GM12878 (cell line): Measurements from ENCODE around the gene OPRM1. TPM values are rescaled to one million over a fixed set of nuclear protein-coding genes. Genes with fewer than 3 reads are reported as not detected.

Experiments
- ATAC-seq: fragments of 200-7000 bp; cut with Tn5 transposase; 3 replicates; pipeline ENCODE4 v1.9.1; 2020; ENCODE audit warnings: mild to moderate bottlenecking, moderate library complexity
- BruUV-seq: library from RNA; stranded (reverse); fragments of 400-500 nt; replicated peaks from 2 replicates; lab custom pipeline; 2021; lab: Mats Ljungman, UMichigan
- CTCF ChIA-PET: fragments of 300-600 bp; sonication (Branson Sonifier 250); formaldehyde crosslinking; extraction: SDS; loops from one replicate; lab custom pipeline; 2021; ENCODE audit warnings: inconsistent platforms; lab: Yijun Ruan, JAX
- POLR2A ChIA-PET: fragments of 350-600 bp; formaldehyde crosslinking; extraction: SDS; loops from one replicate; lab custom pipeline; 2021; ENCODE audit warnings: inconsistent platforms; lab: Charles Lee
- RAD21 ChIA-PET: fragments of 300-600 bp; sonication (Branson Sonifier 250); formaldehyde crosslinking; loops from one replicate; lab custom pipeline; 2023; ENCODE audit warnings: antibody characterized with exemption; ENCODE audit not compliant: unreplicated experiment; lab: Charles Lee
- SMC1A ChIA-PET: fragments of 300-600 bp; sonication (Branson Sonifier 250); formaldehyde crosslinking; loops from one replicate; lab custom pipeline; 2023; ENCODE audit not compliant: unreplicated experiment, uncharacterized antibody; lab: Charles Lee
- DNase-seq: peaks from one replicate; pipeline ENCODE4 v3.0.0-alpha.2; 2011; ENCODE audit warnings: low read depth, low spot score
- FAIRE-seq: peaks from 3 replicates; lab custom pipeline; 2011; peaks lifted over from hg19 to GRCh38; lab: Jason Lieb, UNC
- H2AFZ ChIP-seq: 2 replicates; pipeline ENCODE4 v1.6.0; 2011; ENCODE audit warnings: low read depth, low read length, control low read depth; ENCODE audit not compliant: control insufficient read depth
- H3K27ac ChIP-seq: 2 replicates; pipeline ENCODE4 v1.5.1; 2011; ENCODE audit warnings: control low read depth; ENCODE audit not compliant: control insufficient read depth, insufficient read depth
- H3K27me3 ChIP-seq, 2 experiments: replicated peaks in 1 of 2; 2 replicates each; pipeline versions ENCODE4 v1.6.0 to v1.6.1; 2011; ENCODE audit warnings: low read length in 1 of 2; ENCODE audit not compliant: control insufficient read depth in 2 of 2, insufficient read depth in 2 of 2
- H3K36me3 ChIP-seq, 2 experiments: 2 replicates each; pipeline ENCODE4 v1.5.1; 2011; ENCODE audit warnings: low read length in 1 of 2; ENCODE audit not compliant: control insufficient read depth in 2 of 2, insufficient read depth in 2 of 2
- H3K4me1 ChIP-seq: 2 replicates; pipeline ENCODE4 v1.6.1; 2011; ENCODE audit warnings: mild to moderate bottlenecking, low read length, moderate library complexity, mixed read lengths; ENCODE audit not compliant: control insufficient read depth, insufficient read depth
- H3K4me2 ChIP-seq: 2 replicates; pipeline ENCODE4 v1.6.0; 2011; ENCODE audit warnings: control low read depth; ENCODE audit not compliant: control insufficient read depth, insufficient read depth
- H3K4me3 ChIP-seq: fragments of 200-600 bp; sonication (generic); 2 replicates; pipeline ENCODE4 v1.5.1; 2016
- H3K79me2 ChIP-seq: 2 replicates; pipeline ENCODE4 v1.6.0; 2011; ENCODE audit warnings: low read length; ENCODE audit not compliant: control insufficient read depth, insufficient read depth
- H3K9ac ChIP-seq: 2 replicates; pipeline ENCODE4 v1.8.0; 2011; ENCODE audit warnings: low read length, control low read depth, mixed read lengths; ENCODE audit not compliant: control insufficient read depth, insufficient read depth
- H3K9me3 ChIP-seq: replicated peaks from 3 replicates; pipeline ENCODE4 v1.5.1; 2011; ENCODE audit warnings: mild to moderate bottlenecking, low read length; ENCODE audit not compliant: control insufficient read depth, insufficient read depth
- H4K20me1 ChIP-seq: 2 replicates; pipeline ENCODE4 v1.6.0; 2011; ENCODE audit not compliant: control insufficient read depth, insufficient read depth
- BCL11A ChIP-seq: IDR thresholded peaks from 2 replicates; pipeline ENCODE4 v1.6.1; 2011; ENCODE audit warnings: low read depth, low read length
- CBX5 ChIP-seq: sonication (generic); IDR thresholded peaks from 2 replicates; pipeline ENCODE4 v1.6.1; 2016; ENCODE audit warnings: low read depth, moderate library complexity, mild to moderate bottlenecking, inconsistent platforms
- CHD1 ChIP-seq: IDR thresholded peaks from 2 replicates; pipeline ENCODE4 v1.6.1; 2012; ENCODE audit warnings: low read depth, low read length, improper control_type of control experiment
- CREM ChIP-seq: IDR thresholded peaks from 2 replicates; pipeline ENCODE4 v1.6.1; 2014; ENCODE audit warnings: antibody characterized with exemption, low read depth
- JUND ChIP-seq: IDR thresholded peaks from 2 replicates; pipeline ENCODE4 v1.6.1; 2012; ENCODE audit warnings: low read depth, mild to moderate bottlenecking, low read length, improper control_type of control experiment, moderate library complexity
- MTA2 ChIP-seq: fragments of 450-650 bp; IDR thresholded peaks from 2 replicates; pipeline ENCODE4 v1.6.1; 2016; ENCODE audit warnings: low read depth, mild to moderate bottlenecking, moderate library complexity
- NFXL1 ChIP-seq: fragments of 450-650 bp; IDR thresholded peaks from 2 replicates; pipeline ENCODE4 v1.6.1; 2017; ENCODE audit warnings: antibody characterized with exemption, mild to moderate bottlenecking, borderline replicate concordance
- SP1 ChIP-seq: IDR thresholded peaks from one replicate; pipeline ENCODE4 v1.6.1; 2011; ENCODE audit warnings: low read depth, low read length
- STAT1 ChIP-seq: fragments of 450-650 bp; conservative IDR thresholded peaks from 2 replicates; pipeline ENCODE4 v1.6.1; 2014; ENCODE audit warnings: antibody characterized with exemption, mild to moderate bottlenecking
- TAF1 ChIP-seq: IDR thresholded peaks from 2 replicates; pipeline ENCODE4 v1.6.1; 2011; ENCODE audit warnings: mild to moderate bottlenecking, low read depth, low read length, borderline replicate concordance
- TCF12 ChIP-seq: IDR thresholded peaks from 2 replicates; pipeline ENCODE4 v1.6.1; 2011; ENCODE audit warnings: low read depth, mild to moderate bottlenecking, low read length
- YY1 ChIP-seq: IDR thresholded peaks from 2 replicates; pipeline ENCODE4 v1.6.1; 2011; ENCODE audit warnings: low read depth, mild to moderate bottlenecking, low read length
- WGBS: methylation state at CpG from one replicate; pipeline ENCODE4 v1.1.6; 2016; ENCODE audit warnings: low lambda C conversion rate; ENCODE audit not compliant: insufficient replicate concordance, insufficient coverage; ENCODE audit errors: missing lambda C conversion rate; 5-methylcytosine and 5-hydroxymethylcytosine counted together
- in situ Hi-C: fragments of 300-500 bp; cut with MboI; formaldehyde crosslinking; loops from 9 replicates; pipeline ENCODE4 v1.14.3; 2018; ENCODE audit warnings: mixed read lengths
- intact Hi-C: fragments of 100-400 bp; cut with micrococcal nuclease; formaldehyde crosslinking; loops from one replicate; pipeline ENCODE4 v1.14.2; 2022; ENCODE audit not compliant: unreplicated experiment
- polyA plus RNA-seq, 11 experiments: library from polyadenylated mRNA; depleted of rRNA in 4 of 11; unstranded in 6 of 11; stranded (reverse) in 5 of 11; fragments of >200 nt; fragmentation: Nextera tagmentation in 4 of 11; fragmentation: Illumina TruSeq in 1 of 11; extraction: Ambion mirVana in 4 of 11; extraction: Trizol in 1 of 11; gene quantifications; 1 replicate in 1 of 11; 2 replicates in 10 of 11; pipeline versions ENCODE4 v1.2.1 to v1.2.3, GENCODE V29; 2011 to 2016; ENCODE audit warnings: inconsistent platforms in 2 of 11, missing spikeins in 2 of 11, low read depth in 1 of 11
- total RNA-seq, 4 experiments: library from RNA; depleted of rRNA in 3 of 4; stranded (reverse); fragments of >200 nt in 3 of 4; fragmentation: Illumina TruSeq in 1 of 4; extraction: Trizol in 1 of 4; gene quantifications; 2 replicates each; pipeline versions ENCODE4 v1.2.1 to v1.2.3, GENCODE V29; 2013 to 2021
- TF ChIP-seq, protein P1 (sequence below): IDR thresholded peaks from 2 replicates; pipeline ENCODE4 v1.6.1; 2012; ENCODE audit warnings: low read depth, low read length, improper control_type of control experiment
- TF ChIP-seq, protein P2 (sequence below): fragments of 450-650 bp; IDR thresholded peaks from 2 replicates; pipeline ENCODE4 v1.6.1; 2017; ENCODE audit warnings: borderline replicate concordance
- TF ChIP-seq, protein P3 (sequence below), 3 experiments: IDR thresholded peaks in 2 of 3; conservative IDR thresholded peaks in 1 of 3; 2 replicates each; pipeline ENCODE4 v1.5.1; 2011; ENCODE audit warnings: low read depth in 3 of 3, low read length in 3 of 3, mild to moderate bottlenecking in 3 of 3, control low read depth in 2 of 3, moderate library complexity in 2 of 3, inconsistent platforms in 1 of 3, mixed read lengths in 1 of 3; ENCODE audit not compliant: control insufficient read depth in 2 of 3, insufficient read depth in 1 of 3; ENCODE audit errors: extremely low read depth in 1 of 3
- TF ChIP-seq, protein P4 (sequence below): fragments of 450-650 bp; IDR thresholded peaks from 2 replicates; pipeline ENCODE4 v1.6.1; 2017; ENCODE audit warnings: mild to moderate bottlenecking, moderate library complexity

The OPRM1 gene
- total and polyA plus RNA-seq, 10 of the 15 experiments (the other 5 are each of a cell fraction or from before 2014, with no cell fraction given), result not detected

DNA sequence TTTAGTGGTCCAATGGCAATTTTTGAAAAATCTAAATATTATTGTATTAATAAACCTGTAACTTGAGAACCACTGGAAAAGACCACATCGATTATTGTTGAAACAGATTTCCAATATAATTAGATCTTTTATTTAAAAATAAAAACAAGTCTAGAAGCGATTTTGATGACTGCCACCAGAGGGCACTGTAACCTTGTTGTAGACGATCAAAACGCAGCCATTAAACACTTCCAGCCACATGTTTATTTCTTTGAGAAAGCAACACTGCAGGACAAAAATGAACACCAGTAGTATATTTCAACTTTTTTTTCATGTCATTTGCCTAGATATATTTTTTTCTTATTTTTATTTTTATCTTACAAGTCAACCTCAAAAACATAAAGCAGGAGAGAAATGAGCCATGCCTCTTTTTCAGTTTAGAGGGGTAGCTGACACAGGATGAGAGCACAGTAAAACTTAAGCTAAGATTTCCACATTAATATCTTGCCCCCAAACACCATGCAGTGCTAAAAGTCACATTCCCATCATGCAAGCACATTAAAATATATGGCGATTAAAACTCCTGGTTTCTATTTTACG lies 115.4 kb downstream of the OPRM1 start:
- no TSS peak for BruUV-seq
- SMC1A ChIA-PET, result interaction anchor here (0.6 to 16.7 kb wide), 10 partner anchors 9 to 521 kb away, joined by 3 to 258 read pairs (median 4); no protein-coding TSS in a partner anchor
- Histone ChIP-seq H3K27ac (no peak overlapping the region), H4K20me1 (no peaks in the 10 kb centered on the region), H3K9me3 (peaks cover 7% of the 10 kb centered on the region), H3K4me1 (peaks cover 16% of the 10 kb centered on the region), H3K27me3 (no peaks in the 10 kb centered on the region; a peak in 1 of 4 replicates), H3K36me3 (peaks cover 5 to 6% of the 10 kb centered on the region in 2 experiments; a peak in 3 of 4 replicates), H2AFZ (no peak overlapping the region), H3K9ac (no peak overlapping the region), H3K79me2 (no peaks in the 10 kb centered on the region; the same call in 1 of the 2 replicates), H3K4me2 (no peak overlapping the region), H3K4me3 (no peak overlapping the region)
- DNase-seq, result no peak
- CTCF ChIA-PET, result interaction anchor here (0.6 to 3.9 kb wide), 19 partner anchors 9 to 520 kb away, joined by 3 to 105 read pairs (median 3); no protein-coding TSS in a partner anchor
- RAD21 ChIA-PET, result interaction anchor here (1.3 to 3.9 kb wide), 2 partner anchors 9 to 122 kb away, joined by 4 to 45 read pairs; no protein-coding TSS in a partner anchor
- POLR2A ChIA-PET, result no interaction called here
- intact Hi-C loops (loop anchor here (1.0 to 5.0 kb wide), 4 partner anchors 92 to 523 kb away; no protein-coding TSS in a partner anchor), in situ Hi-C loops (no loop called here)
- ATAC-seq, result peak; percentile 36
- WGBS, result 33% methylated on average over 6 of the region's 6 CpGs
- FAIRE-seq, result no peak
- TF ChIP-seq STAT1 (no peak), CREM (no peak), JUND (no peak), CHD1 (no peak), MTA2 (no peak), CBX5 (peak; percentile 96; the same call in 1 of the 2 replicates), SP1 (no peak), TCF12 (no peak), BCL11A (no peak), NFXL1 (no peak), TAF1 (no peak), YY1 (peak; percentile 95)
- TF ChIP-seq, protein P1, sequence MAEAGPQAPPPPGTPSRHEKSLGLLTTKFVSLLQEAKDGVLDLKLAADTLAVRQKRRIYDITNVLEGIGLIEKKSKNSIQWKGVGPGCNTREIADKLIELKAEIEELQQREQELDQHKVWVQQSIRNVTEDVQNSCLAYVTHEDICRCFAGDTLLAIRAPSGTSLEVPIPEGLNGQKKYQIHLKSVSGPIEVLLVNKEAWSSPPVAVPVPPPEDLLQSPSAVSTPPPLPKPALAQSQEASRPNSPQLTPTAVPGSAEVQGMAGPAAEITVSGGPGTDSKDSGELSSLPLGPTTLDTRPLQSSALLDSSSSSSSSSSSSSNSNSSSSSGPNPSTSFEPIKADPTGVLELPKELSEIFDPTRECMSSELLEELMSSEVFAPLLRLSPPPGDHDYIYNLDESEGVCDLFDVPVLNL, result 0 out of 2 replicates have a peak, but pooled peaks have one; percentile 11
- TF ChIP-seq, protein P2, sequence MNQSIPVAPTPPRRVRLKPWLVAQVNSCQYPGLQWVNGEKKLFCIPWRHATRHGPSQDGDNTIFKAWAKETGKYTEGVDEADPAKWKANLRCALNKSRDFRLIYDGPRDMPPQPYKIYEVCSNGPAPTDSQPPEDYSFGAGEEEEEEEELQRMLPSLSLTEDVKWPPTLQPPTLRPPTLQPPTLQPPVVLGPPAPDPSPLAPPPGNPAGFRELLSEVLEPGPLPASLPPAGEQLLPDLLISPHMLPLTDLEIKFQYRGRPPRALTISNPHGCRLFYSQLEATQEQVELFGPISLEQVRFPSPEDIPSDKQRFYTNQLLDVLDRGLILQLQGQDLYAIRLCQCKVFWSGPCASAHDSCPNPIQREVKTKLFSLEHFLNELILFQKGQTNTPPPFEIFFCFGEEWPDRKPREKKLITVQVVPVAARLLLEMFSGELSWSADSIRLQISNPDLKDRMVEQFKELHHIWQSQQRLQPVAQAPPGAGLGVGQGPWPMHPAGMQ, result no peak
- TF ChIP-seq, protein P3, sequence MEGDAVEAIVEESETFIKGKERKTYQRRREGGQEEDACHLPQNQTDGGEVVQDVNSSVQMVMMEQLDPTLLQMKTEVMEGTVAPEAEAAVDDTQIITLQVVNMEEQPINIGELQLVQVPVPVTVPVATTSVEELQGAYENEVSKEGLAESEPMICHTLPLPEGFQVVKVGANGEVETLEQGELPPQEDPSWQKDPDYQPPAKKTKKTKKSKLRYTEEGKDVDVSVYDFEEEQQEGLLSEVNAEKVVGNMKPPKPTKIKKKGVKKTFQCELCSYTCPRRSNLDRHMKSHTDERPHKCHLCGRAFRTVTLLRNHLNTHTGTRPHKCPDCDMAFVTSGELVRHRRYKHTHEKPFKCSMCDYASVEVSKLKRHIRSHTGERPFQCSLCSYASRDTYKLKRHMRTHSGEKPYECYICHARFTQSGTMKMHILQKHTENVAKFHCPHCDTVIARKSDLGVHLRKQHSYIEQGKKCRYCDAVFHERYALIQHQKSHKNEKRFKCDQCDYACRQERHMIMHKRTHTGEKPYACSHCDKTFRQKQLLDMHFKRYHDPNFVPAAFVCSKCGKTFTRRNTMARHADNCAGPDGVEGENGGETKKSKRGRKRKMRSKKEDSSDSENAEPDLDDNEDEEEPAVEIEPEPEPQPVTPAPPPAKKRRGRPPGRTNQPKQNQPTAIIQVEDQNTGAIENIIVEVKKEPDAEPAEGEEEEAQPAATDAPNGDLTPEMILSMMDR (IDR thresholded peaks at IDR 0.05 in 2 of 3, conservative IDR thresholded peaks at IDR 0.05 in 1 of 3; ENCODE audit: control insufficient read depth in 2 of 3, extremely low read depth in 1 of 3, insufficient read depth in 1 of 3, low read depth in 3 of 3, low read length in 3 of 3), result peak; percentile 56 to 71 (median 59)
- TF ChIP-seq, protein P4, sequence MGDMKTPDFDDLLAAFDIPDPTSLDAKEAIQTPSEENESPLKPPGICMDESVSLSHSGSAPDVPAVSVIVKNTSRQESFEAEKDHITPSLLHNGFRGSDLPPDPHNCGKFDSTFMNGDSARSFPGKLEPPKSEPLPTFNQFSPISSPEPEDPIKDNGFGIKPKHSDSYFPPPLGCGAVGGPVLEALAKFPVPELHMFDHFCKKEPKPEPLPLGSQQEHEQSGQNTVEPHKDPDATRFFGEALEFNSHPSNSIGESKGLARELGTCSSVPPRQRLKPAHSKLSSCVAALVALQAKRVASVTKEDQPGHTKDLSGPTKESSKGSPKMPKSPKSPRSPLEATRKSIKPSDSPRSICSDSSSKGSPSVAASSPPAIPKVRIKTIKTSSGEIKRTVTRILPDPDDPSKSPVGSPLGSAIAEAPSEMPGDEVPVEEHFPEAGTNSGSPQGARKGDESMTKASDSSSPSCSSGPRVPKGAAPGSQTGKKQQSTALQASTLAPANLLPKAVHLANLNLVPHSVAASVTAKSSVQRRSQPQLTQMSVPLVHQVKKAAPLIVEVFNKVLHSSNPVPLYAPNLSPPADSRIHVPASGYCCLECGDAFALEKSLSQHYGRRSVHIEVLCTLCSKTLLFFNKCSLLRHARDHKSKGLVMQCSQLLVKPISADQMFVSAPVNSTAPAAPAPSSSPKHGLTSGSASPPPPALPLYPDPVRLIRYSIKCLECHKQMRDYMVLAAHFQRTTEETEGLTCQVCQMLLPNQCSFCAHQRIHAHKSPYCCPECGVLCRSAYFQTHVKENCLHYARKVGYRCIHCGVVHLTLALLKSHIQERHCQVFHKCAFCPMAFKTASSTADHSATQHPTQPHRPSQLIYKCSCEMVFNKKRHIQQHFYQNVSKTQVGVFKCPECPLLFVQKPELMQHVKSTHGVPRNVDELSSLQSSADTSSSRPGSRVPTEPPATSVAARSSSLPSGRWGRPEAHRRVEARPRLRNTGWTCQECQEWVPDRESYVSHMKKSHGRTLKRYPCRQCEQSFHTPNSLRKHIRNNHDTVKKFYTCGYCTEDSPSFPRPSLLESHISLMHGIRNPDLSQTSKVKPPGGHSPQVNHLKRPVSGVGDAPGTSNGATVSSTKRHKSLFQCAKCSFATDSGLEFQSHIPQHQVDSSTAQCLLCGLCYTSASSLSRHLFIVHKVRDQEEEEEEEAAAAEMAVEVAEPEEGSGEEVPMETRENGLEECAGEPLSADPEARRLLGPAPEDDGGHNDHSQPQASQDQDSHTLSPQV, result no peak
